Neural progenitor cell (in vitro differentiated cells): ENCODE results near the gene GDPD2. TPM values are rescaled to one million over a fixed set of nuclear protein-coding genes. Genes with fewer than 3 reads are reported as not detected.

Experiments used
- DNase-seq: peaks from one replicate; pipeline ENCODE4 v3.0.0-alpha.2; 2016; ENCODE audit warnings: low spot score
- H2AFZ ChIP-seq: fragments of 200-600 bp; sonication (generic); replicated peaks from 2 replicates; pipeline ENCODE4 v1.6.1; 2016; ENCODE audit warnings: antibody characterized with exemption
- H3F3A ChIP-seq: fragments of 200-600 bp; sonication (generic); 2 replicates; pipeline ENCODE4 v1.6.1; 2016; ENCODE audit warnings: antibody characterized with exemption, low read depth
- H3K27ac ChIP-seq: fragments of 200-600 bp; sonication (generic); 2 replicates; pipeline ENCODE4 v1.5.1; 2016; ENCODE audit warnings: mild to moderate bottlenecking
- H3K27me3 ChIP-seq: fragments of 200-600 bp; sonication (generic); 2 replicates; pipeline ENCODE4 v1.6.1; 2016; ENCODE audit warnings: mild to moderate bottlenecking, moderate library complexity
- H3K36me3 ChIP-seq: fragments of 200-600 bp; sonication (generic); 2 replicates; pipeline ENCODE4 v1.5.1; 2016
- H3K4me1 ChIP-seq: fragments of 200-600 bp; sonication (generic); 2 replicates; pipeline ENCODE4 v1.6.1; 2016; ENCODE audit warnings: mixed run types
- H3K4me2 ChIP-seq: fragments of 200-600 bp; sonication (generic); 2 replicates; pipeline ENCODE4 v1.6.1; 2016
- H3K4me3 ChIP-seq: fragments of 200-600 bp; sonication (generic); 2 replicates; pipeline ENCODE4 v1.5.1; 2016
- H3K79me2 ChIP-seq: fragments of 200-600 bp; sonication (generic); 2 replicates; pipeline ENCODE4 v1.6.1; 2016; ENCODE audit warnings: low read depth
- H3K9ac ChIP-seq: fragments of 200-600 bp; sonication (generic); 2 replicates; pipeline ENCODE4 v1.6.1; 2016
- H3K9me3 ChIP-seq: fragments of 200-600 bp; sonication (generic); 2 replicates; pipeline ENCODE4 v1.5.1; 2016; ENCODE audit warnings: low read depth
- H4K20me1 ChIP-seq: fragments of 200-600 bp; sonication (generic); 2 replicates; pipeline ENCODE4 v1.6.1; 2016; ENCODE audit warnings: low read depth
- H3K27ac Mint-ChIP-seq: 3 replicates; pipeline ENCODE4 v1.8.0; 2021; ENCODE audit warnings: mixed read lengths
- H3K27me3 Mint-ChIP-seq: 2 replicates; pipeline ENCODE4 v1.8.0; 2022; ENCODE audit warnings: low read depth, mild to moderate bottlenecking, inconsistent platforms, moderate library complexity, mixed read lengths; ENCODE audit not compliant: insufficient read depth
- H3K36me3 Mint-ChIP-seq: 3 replicates; pipeline ENCODE4 v1.8.0; 2021; ENCODE audit warnings: mixed read lengths
- H3K4me1 Mint-ChIP-seq: 3 replicates; pipeline ENCODE4 v1.8.0; 2021; ENCODE audit warnings: mixed read lengths
- H3K4me3 Mint-ChIP-seq: 3 replicates; pipeline ENCODE4 v1.8.0; 2021; ENCODE audit warnings: mild to moderate bottlenecking, moderate library complexity, mixed read lengths
- H3K9me3 Mint-ChIP-seq: 3 replicates; pipeline ENCODE4 v1.8.0; 2020; ENCODE audit warnings: mixed read lengths
- EZH2 ChIP-seq: fragments of 200-600 bp; sonication (generic); IDR thresholded peaks from 2 replicates; pipeline ENCODE4 v1.6.1; 2017; ENCODE audit warnings: antibody characterized with exemption, mild to moderate bottlenecking, moderate library complexity
- EZH2phosphoT487 ChIP-seq: fragments of 200-600 bp; sonication (generic); IDR thresholded peaks from 2 replicates; pipeline ENCODE4 v1.6.1; 2017; ENCODE audit warnings: antibody characterized with exemption
- total RNA-seq: library from RNA; depleted of rRNA; stranded (reverse); fragments of >200 nt; gene quantifications from 2 replicates; pipeline ENCODE4 v1.2.3, GENCODE V29; 2015; ENCODE audit warnings: low replicate concordance
- TF ChIP-seq, protein P1 (sequence below): fragments of 200-600 bp; sonication (generic); IDR thresholded peaks from 2 replicates; pipeline ENCODE4 v1.5.1; 2017; ENCODE audit warnings: antibody characterized with exemption, mild to moderate bottlenecking

GDPD2 gene
- total RNA-seq, 1 donor from 2014 or later, result 1.3 TPM

DNA sequence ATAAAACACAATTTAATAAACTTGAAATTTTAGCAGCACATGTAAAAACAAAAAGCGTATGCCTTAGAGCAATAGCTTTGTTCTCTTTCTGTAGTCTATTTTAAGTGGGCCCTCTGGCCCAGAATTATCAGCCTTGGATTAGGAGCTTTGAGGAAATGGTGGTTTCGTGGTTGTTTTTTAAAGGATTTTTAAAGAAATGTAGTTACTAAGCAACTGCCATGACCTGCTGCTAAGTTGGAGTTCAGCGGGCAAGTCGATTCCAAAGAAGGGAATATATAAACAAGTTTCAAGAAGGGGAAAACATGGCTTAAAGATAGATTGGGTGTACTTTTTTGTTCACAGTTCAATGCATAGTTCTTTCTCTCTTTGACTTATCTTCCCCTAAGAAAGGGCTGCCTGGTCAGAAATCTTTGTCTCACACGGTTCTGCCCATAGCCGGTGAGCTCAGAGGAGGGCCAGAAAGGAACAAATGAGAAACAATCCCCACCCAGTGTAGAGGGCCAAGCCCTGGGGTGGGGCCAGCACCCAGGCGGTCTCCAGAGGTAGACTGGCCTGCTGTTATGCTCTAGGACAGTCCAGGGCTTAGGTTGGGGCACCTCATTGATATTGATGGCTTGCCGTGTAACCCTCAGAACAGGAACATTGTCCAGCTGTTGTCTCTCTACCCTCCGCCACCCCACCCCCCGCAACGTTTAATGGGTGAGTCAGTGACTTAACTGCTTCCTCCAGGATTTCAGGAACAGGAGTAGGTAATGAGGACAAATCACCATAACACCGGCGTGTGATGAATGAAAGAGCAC, 54.0 kb downstream of the GDPD2 start:
- peaks cover 51% of the 10 kb centered on the region for H3K4me1 ChIP-seq
- peaks cover 99% of the 10 kb centered on the region for H4K20me1 ChIP-seq
- H3K79me2 ChIP-seq, result peaks cover 83% of the 10 kb centered on the region
- no peak overlapping the region for H3K9ac ChIP-seq
- Mint-ChIP-seq H3K4me3 (peak overlapping the region; percentile 48), H3K36me3 (peaks cover 2% of the 10 kb centered on the region), H3K9me3 (no peaks in the 10 kb centered on the region), H3K4me1 (peaks cover 66% of the 10 kb centered on the region), H3K27ac (no peak overlapping the region), H3K27me3 (no peaks in the 10 kb centered on the region)
- H3F3A ChIP-seq, result peaks cover 36% of the 10 kb centered on the region
- H3K9me3 ChIP-seq, result no peaks in the 10 kb centered on the region
- DNase-seq, result peak; percentile 13
- no peak overlapping the region for H2AFZ ChIP-seq
- H3K27ac ChIP-seq, result peak overlapping the region; percentile 50
- no peak overlapping the region for H3K4me3 ChIP-seq
- H3K4me2 ChIP-seq, result peak overlapping the region; percentile 25
- no peaks in the 10 kb centered on the region for H3K27me3 ChIP-seq
- TF ChIP-seq EZH2phosphoT487 (no peak), EZH2 (no peak)
- TF ChIP-seq, protein P1, sequence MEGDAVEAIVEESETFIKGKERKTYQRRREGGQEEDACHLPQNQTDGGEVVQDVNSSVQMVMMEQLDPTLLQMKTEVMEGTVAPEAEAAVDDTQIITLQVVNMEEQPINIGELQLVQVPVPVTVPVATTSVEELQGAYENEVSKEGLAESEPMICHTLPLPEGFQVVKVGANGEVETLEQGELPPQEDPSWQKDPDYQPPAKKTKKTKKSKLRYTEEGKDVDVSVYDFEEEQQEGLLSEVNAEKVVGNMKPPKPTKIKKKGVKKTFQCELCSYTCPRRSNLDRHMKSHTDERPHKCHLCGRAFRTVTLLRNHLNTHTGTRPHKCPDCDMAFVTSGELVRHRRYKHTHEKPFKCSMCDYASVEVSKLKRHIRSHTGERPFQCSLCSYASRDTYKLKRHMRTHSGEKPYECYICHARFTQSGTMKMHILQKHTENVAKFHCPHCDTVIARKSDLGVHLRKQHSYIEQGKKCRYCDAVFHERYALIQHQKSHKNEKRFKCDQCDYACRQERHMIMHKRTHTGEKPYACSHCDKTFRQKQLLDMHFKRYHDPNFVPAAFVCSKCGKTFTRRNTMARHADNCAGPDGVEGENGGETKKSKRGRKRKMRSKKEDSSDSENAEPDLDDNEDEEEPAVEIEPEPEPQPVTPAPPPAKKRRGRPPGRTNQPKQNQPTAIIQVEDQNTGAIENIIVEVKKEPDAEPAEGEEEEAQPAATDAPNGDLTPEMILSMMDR, result no peak
- H3K36me3 ChIP-seq, result no peaks in the 10 kb centered on the region

DNA sequence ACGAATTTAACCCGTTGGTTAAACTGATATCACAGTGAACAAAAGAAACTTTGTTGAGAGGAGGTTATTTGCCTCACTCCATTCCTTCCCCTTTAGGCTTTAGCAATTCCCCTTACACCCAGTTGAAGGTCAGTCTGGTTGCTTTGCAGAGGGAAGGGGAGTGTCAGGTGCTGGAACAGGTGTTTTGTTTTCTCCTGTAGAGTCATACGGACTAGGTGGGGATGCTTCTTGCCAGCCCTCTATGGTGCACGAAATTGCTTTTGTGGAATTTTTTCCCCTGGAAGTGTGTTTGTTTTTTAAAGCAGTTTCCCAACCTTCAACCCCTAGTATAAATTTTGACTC, 54.6 kb downstream of the GDPD2 start:
- Histone ChIP-seq H4K20me1 (peaks cover 99% of the 10 kb centered on the region), H3K4me3 (no peak overlapping the region), H3K9me3 (no peaks in the 10 kb centered on the region), H3K79me2 (peaks cover 83% of the 10 kb centered on the region), H3K27ac (no peak overlapping the region), H2AFZ (no peak overlapping the region), H3F3A (peaks cover 36% of the 10 kb centered on the region), H3K27me3 (no peaks in the 10 kb centered on the region), H3K4me1 (peaks cover 53% of the 10 kb centered on the region), H3K4me2 (peak overlapping the region; percentile 25), H3K9ac (no peak overlapping the region), H3K36me3 (no peaks in the 10 kb centered on the region)
- Mint-ChIP-seq H3K4me1 (peaks cover 67% of the 10 kb centered on the region), H3K36me3 (peaks cover 2% of the 10 kb centered on the region), H3K4me3 (peak overlapping the region; percentile 40), H3K9me3 (no peaks in the 10 kb centered on the region), H3K27me3 (no peaks in the 10 kb centered on the region), H3K27ac (no peak overlapping the region)
- TF ChIP-seq, protein P1, result no peak
- no peak for TF ChIP-seq EZH2phosphoT487
- TF ChIP-seq EZH2, result no peak
- DNase-seq, result no peak

DNA sequence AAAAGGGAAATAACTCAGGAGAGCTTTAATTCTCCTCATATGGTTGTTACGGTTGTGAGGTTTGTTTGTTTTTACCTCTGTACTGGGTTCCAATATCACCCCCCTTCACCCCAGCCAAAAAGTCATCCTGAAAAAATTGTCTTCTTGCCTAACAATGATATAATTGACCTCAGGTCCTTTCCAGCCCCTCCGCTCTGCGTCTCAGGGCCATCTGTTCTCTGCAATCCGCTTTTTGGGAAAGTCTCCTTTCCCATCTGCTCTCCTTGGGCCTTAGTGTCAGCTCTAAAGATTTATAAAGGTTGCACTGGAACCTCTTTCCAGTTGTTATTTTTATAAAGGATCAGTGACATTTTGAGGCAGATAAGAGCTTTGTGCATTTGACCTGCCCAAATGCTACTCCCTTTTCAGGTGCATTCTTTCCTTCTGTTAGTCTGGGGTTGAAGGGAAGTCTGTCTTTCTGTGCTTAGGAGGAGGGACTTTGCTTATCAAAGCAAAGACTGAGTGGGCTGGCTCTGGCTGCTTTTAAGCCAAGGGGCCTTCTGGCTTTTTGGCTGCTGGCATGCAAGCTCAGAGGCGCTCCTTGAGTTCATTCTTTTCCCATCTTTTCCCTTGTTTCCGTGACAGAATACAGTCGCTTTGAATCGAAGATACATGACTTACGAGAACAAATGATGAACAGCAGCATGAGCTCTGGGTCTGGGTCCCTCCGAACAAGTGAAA, 55.6 kb downstream of the GDPD2 start:
- peak overlapping the region; percentile 14 for H3K27ac Mint-ChIP-seq

More for the DNA sequence above, 55.6 kb downstream of the GDPD2 start:
- peaks cover 67% of the 10 kb centered on the region for H3K4me1 Mint-ChIP-seq
- TF ChIP-seq, protein P1, result no peak
- TF ChIP-seq EZH2phosphoT487, result no peak
- TF ChIP-seq EZH2, result no peak
- H3K4me2 ChIP-seq, result peak overlapping the region; percentile 49
- H2AFZ ChIP-seq, result no peak overlapping the region
- no peak overlapping the region for H3K9ac ChIP-seq
- H3F3A ChIP-seq, result peaks cover 36% of the 10 kb centered on the region
- no peaks in the 10 kb centered on the region for H3K9me3 ChIP-seq
- H3K36me3 Mint-ChIP-seq, result no peaks in the 10 kb centered on the region
- H3K4me3 ChIP-seq, result no peak overlapping the region
- DNase-seq, result no peak
- no peaks in the 10 kb centered on the region for H3K27me3 Mint-ChIP-seq
- no peaks in the 10 kb centered on the region for H3K36me3 ChIP-seq
- no peaks in the 10 kb centered on the region for H3K9me3 Mint-ChIP-seq
- peaks cover 53% of the 10 kb centered on the region for H3K4me1 ChIP-seq
- H4K20me1 ChIP-seq, result peaks cover 100% of the 10 kb centered on the region
- H3K27me3 ChIP-seq, result no peaks in the 10 kb centered on the region
- peak overlapping the region; percentile 20 for H3K27ac ChIP-seq
- H3K4me3 Mint-ChIP-seq, result no peak overlapping the region
- peaks cover 83% of the 10 kb centered on the region for H3K79me2 ChIP-seq
